PFSK-1 (cell line): Measurements from ENCODE around the gene RNF152.

ENCODE experiments used
- FOXP2 ChIP-seq: optimal IDR thresholded peaks from 2 replicates; pipeline ENCODE3; 2011; ENCODE audit warnings: borderline replicate concordance, control low read depth, inconsistent platforms; ENCODE audit not compliant: insufficient read depth; ENCODE audit errors: extremely low read length, extremely low read depth
- POLR2AphosphoS5 ChIP-seq: IDR thresholded peaks from 2 replicates; pipeline ENCODE4 v1.6.1; 2012; ENCODE audit warnings: low read depth, mild to moderate bottlenecking, control low read depth, low read length, moderate library complexity
- SIN3A ChIP-seq: IDR thresholded peaks from 2 replicates; pipeline ENCODE4 v1.6.1; 2012; ENCODE audit warnings: mild to moderate bottlenecking, low read length, moderate library complexity, borderline replicate concordance; ENCODE audit not compliant: insufficient read depth
- TAF1 ChIP-seq: IDR thresholded peaks from 2 replicates; pipeline ENCODE4 v1.6.1; 2012; ENCODE audit warnings: low read length, control low read depth, borderline replicate concordance; ENCODE audit not compliant: insufficient read depth
- TF ChIP-seq, protein P1 (sequence below), 2 experiments: IDR thresholded peaks; 2 replicates each; pipeline versions ENCODE4 v1.6.1 to v1.8.0; 2011 to 2012; ENCODE audit warnings: low read depth in 2 of 2, low read length in 2 of 2, control low read depth in 1 of 2, inconsistent platforms in 1 of 2, mild to moderate bottlenecking in 1 of 2, moderate library complexity in 1 of 2; ENCODE audit not compliant: insufficient read depth in 1 of 2

GRCh38 chr18:61870151-61870550, 22.7 kb downstream of the RNF152 start:
- no peak for TF ChIP-seq POLR2AphosphoS5
- TF ChIP-seq TAF1, result no peak
- no peak for TF ChIP-seq SIN3A
- TF ChIP-seq, protein P1, sequence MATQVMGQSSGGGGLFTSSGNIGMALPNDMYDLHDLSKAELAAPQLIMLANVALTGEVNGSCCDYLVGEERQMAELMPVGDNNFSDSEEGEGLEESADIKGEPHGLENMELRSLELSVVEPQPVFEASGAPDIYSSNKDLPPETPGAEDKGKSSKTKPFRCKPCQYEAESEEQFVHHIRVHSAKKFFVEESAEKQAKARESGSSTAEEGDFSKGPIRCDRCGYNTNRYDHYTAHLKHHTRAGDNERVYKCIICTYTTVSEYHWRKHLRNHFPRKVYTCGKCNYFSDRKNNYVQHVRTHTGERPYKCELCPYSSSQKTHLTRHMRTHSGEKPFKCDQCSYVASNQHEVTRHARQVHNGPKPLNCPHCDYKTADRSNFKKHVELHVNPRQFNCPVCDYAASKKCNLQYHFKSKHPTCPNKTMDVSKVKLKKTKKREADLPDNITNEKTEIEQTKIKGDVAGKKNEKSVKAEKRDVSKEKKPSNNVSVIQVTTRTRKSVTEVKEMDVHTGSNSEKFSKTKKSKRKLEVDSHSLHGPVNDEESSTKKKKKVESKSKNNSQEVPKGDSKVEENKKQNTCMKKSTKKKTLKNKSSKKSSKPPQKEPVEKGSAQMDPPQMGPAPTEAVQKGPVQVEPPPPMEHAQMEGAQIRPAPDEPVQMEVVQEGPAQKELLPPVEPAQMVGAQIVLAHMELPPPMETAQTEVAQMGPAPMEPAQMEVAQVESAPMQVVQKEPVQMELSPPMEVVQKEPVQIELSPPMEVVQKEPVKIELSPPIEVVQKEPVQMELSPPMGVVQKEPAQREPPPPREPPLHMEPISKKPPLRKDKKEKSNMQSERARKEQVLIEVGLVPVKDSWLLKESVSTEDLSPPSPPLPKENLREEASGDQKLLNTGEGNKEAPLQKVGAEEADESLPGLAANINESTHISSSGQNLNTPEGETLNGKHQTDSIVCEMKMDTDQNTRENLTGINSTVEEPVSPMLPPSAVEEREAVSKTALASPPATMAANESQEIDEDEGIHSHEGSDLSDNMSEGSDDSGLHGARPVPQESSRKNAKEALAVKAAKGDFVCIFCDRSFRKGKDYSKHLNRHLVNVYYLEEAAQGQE (IDR thresholded peaks at IDR 0.05; ENCODE audit: insufficient read depth in 1 of 2, low read depth in 2 of 2, low read length in 2 of 2), result no peak
- TF ChIP-seq FOXP2, result peak; percentile 73
